AG04450 (cell line): ENCODE results near the gene ACAD11. TPM values are rescaled to one million over a fixed set of nuclear protein-coding genes. Genes with fewer than 3 reads are reported as not detected.

Experiments used
- CTCF ChIA-PET: fragments of 300-600, 350-600 bp; formaldehyde crosslinking; extraction: SDS; loops from one replicate; lab custom pipeline; 2022; ENCODE audit warnings: antibody characterized with exemption, inconsistent platforms; lab: Charles Lee
- POLR2A ChIA-PET: fragments of 350-600 bp; formaldehyde crosslinking; extraction: SDS; loops from one replicate; lab custom pipeline; 2021; ENCODE audit warnings: antibody characterized with exemption, inconsistent platforms; lab: Yijun Ruan, JAX
- DNase-seq: peaks from one replicate; pipeline ENCODE4 v3.0.0-alpha.2; 2011; ENCODE audit warnings: low read depth, low spot score
- H3K27ac ChIP-seq: one replicate; pipeline ENCODE4 v1.5.1; 2012; ENCODE audit warnings: low read depth, low read length, control low read depth
- H3K27me3 ChIP-seq: one replicate; pipeline ENCODE4 v1.6.0; 2012; ENCODE audit warnings: low read length; ENCODE audit not compliant: control insufficient read depth, insufficient read depth
- H3K4me3 ChIP-seq: 2 replicates; pipeline ENCODE4 v1.5.1; 2011; ENCODE audit warnings: mild to moderate bottlenecking, low read depth, low read length, control low read depth
- H3K9me3 ChIP-seq: 2 replicates; pipeline ENCODE4 v1.5.1; 2012; ENCODE audit warnings: low read length; ENCODE audit not compliant: control insufficient read depth, insufficient read depth
- CTCF ChIP-seq: IDR thresholded peaks from 2 replicates; pipeline ENCODE4 v1.5.1; 2011; ENCODE audit warnings: low read depth, low read length, control low read depth, inconsistent platforms
- polyA plus RNA-seq: library from polyadenylated mRNA; depleted of rRNA; stranded (reverse); fragments of >200 nt; gene quantifications from 2 replicates; pipeline ENCODE4 v1.2.3, GENCODE V29; 2011

Gene ACAD11
- polyA plus RNA-seq, 1 experiment: 23.3 TPM

GRCh38 chr3:132660052-132660810, 622 bp upstream of the ACAD11 start, which contains the start of gene UBA5:
TSS of gene UBA5 (plus strand) at chr3:132660329. CDS start at chr3:132660538, 209 bp downstream.
- CTCF ChIA-PET: interaction anchor here (1.0 to 9.2 kb wide), 6 partner anchors 10 to 126 kb away, joined by 4 to 65 read pairs (median 8); no protein-coding TSS in a partner anchor
- no peak for DNase-seq
- POLR2A ChIA-PET: interaction anchor here (1.1 kb wide), 1 partner anchor 117 kb away, joined by 4 read pairs; no protein-coding TSS in a partner anchor
- Histone ChIP-seq H3K27me3 (no peaks in the 10 kb centered on the region), H3K9me3 (no peaks in the 10 kb centered on the region; the same call in 1 of the 2 replicates), H3K27ac (peak within 1 kb of the TSS; percentile 84), H3K4me3 (peak within 1 kb of the TSS; percentile 76)
- no peak for TF ChIP-seq CTCF

DNA sequence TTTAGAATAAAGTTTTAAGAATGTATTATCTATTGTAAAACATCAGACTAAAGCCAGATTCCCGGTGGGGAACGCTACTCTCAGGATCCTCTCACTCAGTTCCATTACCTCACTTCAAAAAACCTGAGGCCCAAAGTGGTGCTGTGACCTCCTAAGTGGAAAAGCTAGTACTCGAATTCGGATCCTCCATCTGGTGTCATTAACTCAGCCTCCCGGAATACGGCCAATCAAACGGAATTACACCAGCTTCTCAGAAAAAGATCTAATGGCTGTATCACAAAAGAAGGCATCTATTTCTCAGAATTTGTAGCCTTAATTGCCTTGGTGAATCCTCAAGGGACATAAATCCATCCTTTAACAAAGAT, 627 bp downstream of the ACAD11 start:
- ChIA-PET CTCF (interaction anchor here (0.7 to 9.2 kb wide), 8 partner anchors 13 to 170 kb away, joined by 3 to 65 read pairs (median 4); no protein-coding TSS in a partner anchor), POLR2A (no interaction called here)
- H3K27me3 ChIP-seq: no peaks in the 10 kb centered on the region
- no peak for TF ChIP-seq CTCF
- H3K4me3 ChIP-seq: peak overlapping the region; percentile 76
- no peaks in the 10 kb centered on the region; the same call in 1 of the 2 replicates for H3K9me3 ChIP-seq
- H3K27ac ChIP-seq: no peak overlapping the region
- no peak for DNase-seq

DNA sequence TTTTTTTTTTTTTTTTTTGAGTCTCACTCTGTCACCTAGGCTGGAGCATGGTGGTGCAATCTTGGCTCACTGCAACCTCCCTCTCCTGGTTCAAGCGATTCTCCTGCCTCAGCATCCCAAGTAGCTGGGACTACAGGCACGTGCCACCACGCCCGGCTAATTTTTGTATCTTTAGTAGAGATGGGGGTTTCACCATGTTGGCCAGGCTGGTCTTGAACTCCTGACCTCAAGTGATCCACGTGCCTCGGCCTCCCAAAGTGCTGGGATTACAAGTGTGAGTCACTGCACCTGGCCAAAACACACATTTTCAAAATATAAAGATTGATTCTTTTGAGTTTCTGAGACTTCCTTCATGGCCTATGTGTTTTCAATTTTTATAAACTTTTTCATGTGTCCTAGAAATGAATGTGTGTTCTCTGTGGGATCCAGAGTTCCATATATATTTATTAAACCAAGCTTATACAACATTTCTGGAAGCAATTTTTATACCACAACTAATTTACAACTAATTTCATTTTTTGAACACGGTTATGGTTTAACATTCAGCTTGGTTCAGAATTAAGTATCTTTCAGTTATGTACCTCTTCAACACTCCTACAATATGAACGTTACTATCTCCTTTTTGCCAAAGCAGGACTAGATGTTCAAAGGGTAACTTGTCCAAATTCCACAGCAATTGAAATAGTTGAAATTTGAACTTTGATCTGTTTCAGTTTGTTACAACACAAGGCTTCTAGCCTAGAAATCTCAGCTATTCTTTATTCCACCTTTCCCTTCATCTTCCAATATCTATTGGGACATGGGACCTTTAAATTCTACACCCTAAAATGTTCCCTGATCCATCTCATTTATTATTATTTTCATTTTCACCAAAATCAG, 1.5 kb downstream of the ACAD11 start:
- ChIA-PET POLR2A (interaction anchor here (0.6 kb wide), 1 partner anchor 12 kb away, joined by 3 read pairs; no protein-coding TSS in a partner anchor), CTCF (interaction anchor here (0.6 to 9.2 kb wide), 9 partner anchors 14 to 1470 kb away, joined by 3 to 65 read pairs (median 4); no protein-coding TSS in a partner anchor)
- TF ChIP-seq CTCF: no peak
- Histone ChIP-seq H3K9me3 (no peaks in the 10 kb centered on the region; the same call in 1 of the 2 replicates), H3K4me3 (peak overlapping the region; percentile 76; the same call in 1 of the 2 replicates), H3K27ac (no peak overlapping the region), H3K27me3 (no peaks in the 10 kb centered on the region)
- no peak for DNase-seq

- no peaks in the 10 kb centered on the region; the same call in 1 of the 2 replicates for H3K9me3 ChIP-seq
- H3K27me3 ChIP-seq: no peaks in the 10 kb centered on the region
- no peak overlapping the region for H3K4me3 ChIP-seq
- CTCF ChIA-PET: interaction anchor here (9.2 kb wide), 1 partner anchor 118 kb away, joined by 65 read pairs; no protein-coding TSS in a partner anchor
- H3K27ac ChIP-seq: no peak overlapping the region
- DNase-seq: no peak
- POLR2A ChIA-PET: no interaction called here
- no peak for TF ChIP-seq CTCF
These were observed 4.1 kb downstream of the ACAD11 start for GRCh38 chr3:132655471-132655870.
